Measurements from ENCODE around the gene SRGAP1. TPM values are rescaled to one million over a fixed set of nuclear protein-coding genes. Genes with fewer than 3 reads are reported as not detected.

The SRGAP1 gene
- total and polyA plus RNA-seq, 2 of the 8 experiments (the other 6 are each of a cell fraction or from before 2014, with no cell fraction given), result 3.2 to 7.3 TPM

- Histone ChIP-seq H3K56ac (replicated peaks; ENCODE audit: insufficient read length, low read depth, low read length) (no peak overlapping the region), H2BK15ac (ENCODE audit: low read length) (no peak overlapping the region), H2AFZ (ENCODE audit: low read length) (no peak overlapping the region), H2BK12ac (ENCODE audit: low read depth, low read length) (no peak overlapping the region), H3K18ac (ENCODE audit: extremely low read depth, low read length) (no peak overlapping the region), H2BK20ac (ENCODE audit: low read length) (no peak overlapping the region), H4K91ac (replicated peaks; ENCODE audit: insufficient read length, low read length) (no peak overlapping the region), H3K36me3 (ENCODE audit: control insufficient read depth in 2 of 4, insufficient read depth in 4 of 4, low read length in 3 of 4) (no peaks in the 10 kb centered on the region), H3K23me2 (ENCODE audit: low read depth, low read length) (no peaks in the 10 kb centered on the region; the same call in 1 of the 2 replicates), H3K4me3 (ENCODE audit: extremely low read depth in 1 of 4, insufficient read depth in 2 of 4, low read depth in 3 of 4, low read length in 4 of 4) (no peak overlapping the region), H4K20me1 (replicated peaks in 1 of 2; ENCODE audit: control insufficient read depth in 1 of 2, insufficient read depth in 2 of 2, low read length in 2 of 2) (no peaks in the 10 kb centered on the region), H3K4me1 (replicated peaks in 1 of 4; ENCODE audit: control insufficient read depth in 3 of 4, insufficient read depth in 4 of 4, low read length in 3 of 4) (no peaks in the 10 kb centered on the region), H3K27ac (ENCODE audit: low read depth, low read length) (no peak overlapping the region), H3K79me1 (ENCODE audit: low read depth, low read length) (no peaks in the 10 kb centered on the region), H3K9ac (replicated peaks in 1 of 4; ENCODE audit: extremely low read depth in 1 of 4, low read depth in 3 of 4, low read length in 3 of 4) (no peak overlapping the region), H4K8ac (ENCODE audit: extremely low read depth, insufficient read depth, low read length) (no peak overlapping the region), H2AK5ac (ENCODE audit: low read depth, low read length) (no peak overlapping the region), H3K4ac (replicated peaks; ENCODE audit: insufficient read length, low read depth, low read length) (no peak overlapping the region), H3K14ac (ENCODE audit: insufficient read length) (no peak overlapping the region), H3K9me3 (ENCODE audit: insufficient read depth in 2 of 2, low read depth in 1 of 2, low read length in 1 of 2) (peaks cover 6 to 8% of the 10 kb centered on the region in 2 experiments; a peak in 1 of 4 replicates), H3K4me2 (ENCODE audit: insufficient read depth in 1 of 2, low read depth in 2 of 2, low read length in 2 of 2) (no peak overlapping the region), H2BK5ac (ENCODE audit: low read depth, low read length) (no peak overlapping the region), H4K5ac (ENCODE audit: insufficient read length, low read depth, low read length) (no peak overlapping the region), H2BK120ac (replicated peaks; ENCODE audit: low read depth, low read length) (no peak overlapping the region), H3K79me2 (ENCODE audit: control insufficient read depth in 1 of 2, insufficient read depth in 2 of 2, low read length in 2 of 2) (no peaks in the 10 kb centered on the region), H3K23ac (ENCODE audit: insufficient read length) (no peak overlapping the region), H3K27me3 (replicated peaks in 1 of 4; ENCODE audit: control insufficient read depth in 3 of 4, extremely low read depth in 1 of 4, insufficient read depth in 3 of 4, low read length in 3 of 4) (no peaks in the 10 kb centered on the region)
- 97% methylated on average over 2 of the region's 2 CpGs; no CpG with 5 or more reads in 1 of the 2 experiments for WGBS, 2 experiments (ENCODE audit: extremely low coverage in 1 of 2, insufficient coverage in 1 of 2, insufficient read length in 1 of 2, insufficient replicate concordance in 2 of 2, low coverage in 1 of 2, low lambda C conversion rate in 2 of 2, missing lambda C conversion rate in 1 of 2)
- FAIRE-seq (no peak), DNase-seq (ENCODE audit: low read depth in 1 of 2, low spot score in 2 of 2) (no peak)
- TF ChIP-seq CTBP2 (IDR thresholded peaks at IDR 0.05; ENCODE audit: borderline replicate concordance, insufficient read depth, insufficient read length, low read length), result no peak
- TF ChIP-seq RBBP5 (IDR thresholded peaks at IDR 0.05; ENCODE audit: borderline replicate concordance, low read depth, low read length), result no peak
- TF ChIP-seq EGR1 (IDR thresholded peaks at IDR 0.05; ENCODE audit: borderline replicate concordance, low read depth, low read length), result no peak
- no peak for TF ChIP-seq KDM4A (IDR thresholded peaks at IDR 0.05; ENCODE audit: low read depth, low read length, severe bottlenecking)
- no peak for TF ChIP-seq CHD1 (IDR thresholded peaks at IDR 0.05; ENCODE audit: low read depth, low read length)
- POLR2A ChIA-PET (ENCODE audit: partially characterized antibody), result no interaction called here
- CTCF ChIA-PET (ENCODE audit: partially characterized antibody), result interaction anchor here (0.9 to 1.9 kb wide), 2 partner anchors 415 to 428 kb away, joined by 3 to 9 read pairs; no protein-coding TSS in a partner anchor
These were observed 15.6 kb upstream of the SRGAP1 start for GRCh38 chr12:63828867-63829266.
